OCI-LY1 (cell line): ENCODE results near the gene DGLUCY.

Experiments used
- EZH2 ChIP-seq: fragments of 200-600 bp; sonication (generic), shearing (Covaris generic); IDR thresholded peaks from 2 replicates; pipeline ENCODE4 v1.8.0; 2017; ENCODE audit warnings: borderline replicate concordance, mixed run types, mild to moderate bottlenecking, antibody characterized with exemption, low read length, moderate library complexity, mixed read lengths
- TF ChIP-seq, protein P1 (sequence below): fragments of 200-600 bp; sonication (generic), shearing (Covaris generic); IDR thresholded peaks from 2 replicates; pipeline ENCODE4 v1.5.1; 2017; ENCODE audit warnings: mild to moderate bottlenecking, antibody characterized with exemption, low read length, moderate library complexity, mixed read lengths

DNA sequence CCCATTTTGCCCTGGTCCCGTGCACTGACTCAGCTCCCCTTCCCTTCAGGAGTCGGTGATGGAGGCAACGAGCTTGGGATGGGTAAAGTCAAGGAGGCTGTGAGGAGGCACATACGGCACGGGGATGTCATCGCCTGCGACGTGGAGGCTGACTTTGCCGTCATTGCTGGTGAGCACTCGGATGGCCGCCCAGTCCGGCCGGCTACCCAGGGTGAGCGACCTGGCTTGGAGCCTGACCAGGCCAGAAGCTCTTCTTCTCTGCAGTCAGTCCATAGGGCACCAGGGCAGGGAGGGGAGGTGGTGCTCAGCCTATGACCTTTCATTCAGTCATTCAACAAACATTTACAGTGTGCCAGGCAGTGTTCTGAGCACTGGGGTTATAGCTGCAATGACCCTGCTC is 90.8 kb downstream of the DGLUCY start:
- TF ChIP-seq, protein P1, sequence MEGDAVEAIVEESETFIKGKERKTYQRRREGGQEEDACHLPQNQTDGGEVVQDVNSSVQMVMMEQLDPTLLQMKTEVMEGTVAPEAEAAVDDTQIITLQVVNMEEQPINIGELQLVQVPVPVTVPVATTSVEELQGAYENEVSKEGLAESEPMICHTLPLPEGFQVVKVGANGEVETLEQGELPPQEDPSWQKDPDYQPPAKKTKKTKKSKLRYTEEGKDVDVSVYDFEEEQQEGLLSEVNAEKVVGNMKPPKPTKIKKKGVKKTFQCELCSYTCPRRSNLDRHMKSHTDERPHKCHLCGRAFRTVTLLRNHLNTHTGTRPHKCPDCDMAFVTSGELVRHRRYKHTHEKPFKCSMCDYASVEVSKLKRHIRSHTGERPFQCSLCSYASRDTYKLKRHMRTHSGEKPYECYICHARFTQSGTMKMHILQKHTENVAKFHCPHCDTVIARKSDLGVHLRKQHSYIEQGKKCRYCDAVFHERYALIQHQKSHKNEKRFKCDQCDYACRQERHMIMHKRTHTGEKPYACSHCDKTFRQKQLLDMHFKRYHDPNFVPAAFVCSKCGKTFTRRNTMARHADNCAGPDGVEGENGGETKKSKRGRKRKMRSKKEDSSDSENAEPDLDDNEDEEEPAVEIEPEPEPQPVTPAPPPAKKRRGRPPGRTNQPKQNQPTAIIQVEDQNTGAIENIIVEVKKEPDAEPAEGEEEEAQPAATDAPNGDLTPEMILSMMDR: no peak
- TF ChIP-seq EZH2: no peak
